Adipose tissue (tissue), 3 donors: Measurements from ENCODE around the gene SHISAL1. TPM values are rescaled to one million over a fixed set of nuclear protein-coding genes. Genes with fewer than 3 reads are reported as not detected.

Source experiments
- H3K27ac ChIP-seq: one replicate; pipeline ENCODE4 v1.5.1; 2013; ENCODE audit warnings: low read depth, low read length
- WGBS, 3 donors: extraction: QIAGEN DNeasy Blood & Tissue Kit; methylation state at CpG; one replicate each; pipeline ENCODE4 v1.1.7; 2013; 5-methylcytosine and 5-hydroxymethylcytosine counted together
- polyA plus RNA-seq, 3 donors: library from polyadenylated mRNA; stranded (reverse); fragments of 200-250 nt; gene quantifications; one replicate each; pipeline ENCODE4 v1.2.3, GENCODE V29; 2013
- donor health status: healthy with polysubstance abuse.
- donor health status: Bipolar disorder and iron deficiency.
- donor health status: healthy.

Gene SHISAL1
- polyA plus RNA-seq, 3 donors: 0.13 to 1.2 (median 0.30) TPM

- H3K27ac ChIP-seq: no peak overlapping the region
- 69 to 80% (median 73%) methylated on average over 8 of the region's 8 CpGs for WGBS, 3 donors
These were observed 86.9 kb downstream of the SHISAL1 start for GRCh38 chr22:44225812-44226211.

GRCh38 chr22:44225091-44225689 lies 87.6 kb downstream of the SHISAL1 start:
- no peak overlapping the region for H3K27ac ChIP-seq
- 65 to 80% (median 76%) methylated on average over 10 of the region's 11 CpGs for WGBS, 3 donors

GRCh38 chr22:44224166-44224565 lies 88.6 kb downstream of the SHISAL1 start:
- no peak overlapping the region for H3K27ac ChIP-seq
- WGBS, 3 donors: 44 to 53% (median 49%) methylated on average over 12 of the region's 12 CpGs

- 83 to 95% (median 89%) methylated on average over 11 of the region's 11 CpGs for WGBS, 3 donors
- no peak overlapping the region for H3K27ac ChIP-seq
These were observed 90.9 kb downstream of the SHISAL1 start for GRCh38 chr22:44221710-44222475.

GRCh38 chr22:44220727-44221680 lies 91.7 kb downstream of the SHISAL1 start:
- H3K27ac ChIP-seq: no peak overlapping the region
- 73 to 82% (median 80%) methylated on average over 23 of the region's 23 CpGs for WGBS, 3 donors

- no peak overlapping the region for H3K27ac ChIP-seq
- WGBS, 3 donors: 69 to 85% (median 83%) methylated on average over 18 to 21 of the region's 21 CpGs
These were observed 93.5 kb downstream of the SHISAL1 start for GRCh38 chr22:44219101-44219870.

- WGBS, 3 donors: 75 to 96% (median 92%) methylated on average over 6 of the region's 6 CpGs
- no peak overlapping the region for H3K27ac ChIP-seq
These were observed 94.7 kb downstream of the SHISAL1 start for GRCh38 chr22:44218071-44218470.

- H3K27ac ChIP-seq: no peak overlapping the region
- WGBS, 3 donors: 75 to 79% (median 75%) methylated on average over 7 of the region's 7 CpGs
These were observed 95.4 kb downstream of the SHISAL1 start for GRCh38 chr22:44217346-44217745.

GRCh38 chr22:44215287-44215686 lies 97.5 kb downstream of the SHISAL1 start:
- H3K27ac ChIP-seq: no peak overlapping the region
- WGBS, 3 donors: 71 to 95% (median 94%) methylated on average over 4 of the region's 4 CpGs

GRCh38 chr22:44214764-44215163 lies 98.0 kb downstream of the SHISAL1 start:
- no peak overlapping the region for H3K27ac ChIP-seq
- 76 to 82% (median 81%) methylated on average over 6 of the region's 6 CpGs for WGBS, 3 donors

GRCh38 chr22:44214187-44214586 lies 98.6 kb downstream of the SHISAL1 start:
- 85 to 93% (median 92%) methylated on average over 3 of the region's 3 CpGs for WGBS, 3 donors

GRCh38 chr22:44213489-44214043 lies 99.2 kb downstream of the SHISAL1 start:
- H3K27ac ChIP-seq: no peak overlapping the region
- WGBS, 3 donors: 67 to 97% (median 94%) methylated on average over 3 of the region's 3 CpGs

More at GRCh38 chr22:44214187-44214586, 98.6 kb downstream of the SHISAL1 start:
- H3K27ac ChIP-seq: no peak overlapping the region

- H3K27ac ChIP-seq: no peak overlapping the region
- 85 to 96% (median 94%) methylated on average over 1 of the region's 1 CpG for WGBS, 3 donors
These were observed 99.8 kb downstream of the SHISAL1 start for GRCh38 chr22:44212936-44213335.

GRCh38 chr22:44211946-44212930 lies 100.5 kb downstream of the SHISAL1 start:
- 46 to 53% (median 52%) methylated on average over 12 of the region's 12 CpGs for WGBS, 3 donors
- no peak overlapping the region for H3K27ac ChIP-seq

- no peak overlapping the region for H3K27ac ChIP-seq
- 69 to 72% (median 71%) methylated on average over 6 of the region's 6 CpGs for WGBS, 3 donors
These were observed 101.3 kb downstream of the SHISAL1 start for GRCh38 chr22:44211256-44211945.

GRCh38 chr22:44210722-44211121 lies 102.0 kb downstream of the SHISAL1 start:
- WGBS, 3 donors: 71 to 82% (median 80%) methylated on average over 4 of the region's 4 CpGs
- H3K27ac ChIP-seq: no peak overlapping the region
